ENCODE data around the gene RPL13. TPM values are rescaled to one million over a fixed set of nuclear protein-coding genes. Genes with fewer than 3 reads are reported as not detected.

The RPL13 gene
- total and polyA plus RNA-seq, 2 of the 4 experiments (the other 2 are of a cell fraction), result 2,098 to 3,527 TPM

DNA sequence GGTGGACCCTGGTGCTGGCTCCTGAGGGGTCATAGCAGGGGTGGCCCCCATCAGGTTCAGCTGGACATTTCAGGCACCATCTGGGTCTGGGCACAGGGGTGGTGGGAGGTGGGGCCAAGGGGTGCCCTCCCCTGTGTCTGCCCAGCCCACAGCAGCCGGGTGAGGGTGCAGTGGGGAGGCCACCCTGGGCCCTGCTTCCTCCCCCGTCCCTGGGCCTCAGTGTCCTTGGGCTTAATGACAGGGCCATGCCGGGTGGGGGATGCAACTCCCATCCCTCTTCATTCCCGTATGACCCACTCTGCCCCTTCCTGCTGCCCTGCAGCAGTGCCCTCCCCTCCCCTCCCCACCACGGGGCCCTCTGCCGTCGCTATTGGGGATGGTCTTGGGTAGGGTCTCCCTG lies 25.7 kb downstream of the RPL13 start:
- in situ Hi-C loops (cut with MboI; ENCODE audit: low sequenced_read_pairs), result no loop called here
- H3K14ac ChIP-seq (replicated peaks; ENCODE audit: low read depth, low read length), result no peak overlapping the region
- ATAC-seq (ENCODE audit: low read depth), result no peak

More for the DNA sequence above, 25.7 kb downstream of the RPL13 start:
- no peak overlapping the region for H3K23ac ChIP-seq (ENCODE audit: low read depth, low read length)
- no peak for TF ChIP-seq RAD21 (IDR thresholded peaks at IDR 0.05; ENCODE audit: low read length)
- dilution Hi-C loops (cut with HindIII; ENCODE audit: low sequenced_read_pairs, unreplicated experiment) (no loop called here), intact Hi-C loops (cut with micrococcal nuclease) (no loop called here)
- H2AK5ac ChIP-seq (ENCODE audit: low read depth, low read length), result 0 out of 2 replicates have a peak overlapping the region, but pooled peaks have one; percentile 28
- no peak overlapping the region for H4K91ac ChIP-seq (ENCODE audit: insufficient read depth, low read depth, low read length)
- no peak overlapping the region for H3K9ac ChIP-seq (ENCODE audit: low read depth, low read length)
- no CpG with 5 or more reads among the region's 7 CpGs for WGBS, 2 experiments (ENCODE audit: extremely low coverage in 2 of 2, insufficient read length in 1 of 2)
- no peak overlapping the region for H3K27ac ChIP-seq (ENCODE audit: insufficient read depth, low read length)
- H3K56ac ChIP-seq (ENCODE audit: extremely low read depth, insufficient read depth, low read length), result no peak overlapping the region
- no peaks in the 10 kb centered on the region for H3K27me3 ChIP-seq (ENCODE audit: control insufficient read depth, insufficient read depth, low read length)
- no peak overlapping the region for H3K18ac ChIP-seq (ENCODE audit: low read depth, low read length)
- H3K4me3 ChIP-seq (ENCODE audit: insufficient read depth, low read depth, low read length), result no peak overlapping the region
- H4K5ac ChIP-seq (ENCODE audit: low read depth, low read length), result no peak overlapping the region
- no peak overlapping the region for H2AFZ ChIP-seq (replicated peaks; ENCODE audit: low read length, poor library complexity)
- H3K79me1 ChIP-seq (ENCODE audit: low read depth in 1 of 2, low read length in 2 of 2), result peaks cover 0 to 5% of the 10 kb centered on the region in 2 experiments; a peak in 1 of 4 replicates
- H2BK5ac ChIP-seq (ENCODE audit: low read depth, low read length, poor library complexity, severe bottlenecking), result no peak overlapping the region
- POLR2A ChIA-PET (ENCODE audit: unreplicated experiment), result no interaction called here
- peaks cover 14% of the 10 kb centered on the region for H3K9me1 ChIP-seq (ENCODE audit: insufficient read depth, low read length)
- H2BK15ac ChIP-seq (ENCODE audit: low read depth, low read length), result no peak overlapping the region
- no peak overlapping the region for H4K8ac ChIP-seq (ENCODE audit: low read depth in 2 of 2, low read length in 2 of 2)
- BruUV-seq (replicated peaks), result no TSS peak
- DNase-seq, result no peak
- H3K4ac ChIP-seq (ENCODE audit: low read depth, low read length), result no peak overlapping the region
- peaks cover 12% of the 10 kb centered on the region for H3K4me1 ChIP-seq (ENCODE audit: control insufficient read depth, insufficient read depth, low read length)
- CTCF ChIA-PET, result no interaction called here
- no peak overlapping the region for H2BK120ac ChIP-seq (ENCODE audit: low read depth, low read length)
- no peak overlapping the region for H3K4me2 ChIP-seq (ENCODE audit: low read depth, low read length)
- H3K36me3 ChIP-seq (ENCODE audit: control insufficient read depth, insufficient read depth, low read length), result no peaks in the 10 kb centered on the region
- peak overlapping the region; percentile 24 for H2AK9ac ChIP-seq (replicated peaks; ENCODE audit: low read depth, low read length, poor library complexity)
- H2BK20ac ChIP-seq (ENCODE audit: low read depth, low read length), result no peak overlapping the region
- no peaks in the 10 kb centered on the region for H3K9me3 ChIP-seq (ENCODE audit: control insufficient read depth, insufficient read depth, low read length)
- H4K20me1 ChIP-seq (ENCODE audit: insufficient read depth, low read length), result no peaks in the 10 kb centered on the region

Data from IMR-90 (cell line).